Stimulated activated naive CD4-positive, alpha-beta T cell treated with Interleukin-2 at 50 U/mL for 16 hours (primary cell): ENCODE data around the gene CDHR2.

ENCODE experiments used
- DNase-seq: peaks from one replicate; lab custom pipeline; 2025; lab: John Stamatoyannopoulos, UW

The CDHR2 gene

DNA sequence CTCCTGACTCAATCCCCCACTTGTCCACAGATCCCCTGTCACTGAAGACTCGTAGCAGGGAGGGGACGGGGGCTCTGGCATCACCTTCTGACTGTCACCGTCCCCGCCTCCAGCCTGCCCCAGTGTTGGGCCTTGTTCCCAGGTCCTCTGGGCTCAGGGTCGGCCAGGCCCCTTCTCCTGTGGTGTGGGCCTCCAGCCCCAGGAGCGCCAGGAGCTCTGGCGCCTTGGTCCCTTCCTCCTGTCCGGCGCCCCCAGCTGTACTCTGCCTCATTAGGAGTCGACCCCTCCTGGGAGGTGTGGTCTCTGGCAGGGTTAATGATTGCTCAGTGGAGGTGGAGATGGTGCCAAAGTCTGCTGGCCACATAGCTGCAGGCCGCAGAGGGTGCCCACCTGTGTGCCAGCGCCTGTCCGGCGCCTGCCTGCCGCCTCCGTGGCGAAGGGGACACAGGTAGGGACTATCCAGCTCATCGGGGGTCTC lies at the start of gene CDHR2:
CDHR2 (plus strand) TSS at position 376 of the 478 bp plus-strand sequence. CDS start 16,011 bp downstream, outside the sequence.
- no peak for DNase-seq

GRCh38 chr5:176500511-176500910 lies 48.6 kb upstream of the CDHR2 start:
- DNase-seq, result no peak

DNA sequence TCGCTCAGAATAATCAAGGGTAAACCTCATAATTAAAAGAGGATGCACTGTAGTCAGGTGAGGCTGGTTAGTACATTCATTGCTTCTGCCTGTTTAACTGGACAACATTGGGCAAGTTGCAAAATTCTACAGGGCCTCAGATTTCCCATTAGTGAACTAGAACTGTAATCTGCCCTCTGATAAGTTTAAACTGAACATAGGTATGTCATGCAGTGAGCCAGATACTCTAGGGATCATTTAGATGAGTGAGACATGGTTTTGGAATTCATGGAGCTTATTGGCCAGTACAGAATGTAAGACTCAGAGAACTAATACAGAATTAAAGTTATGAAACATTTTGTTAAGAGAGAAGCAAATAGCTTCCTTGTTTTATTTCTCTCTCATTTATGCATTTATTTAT lies 47.8 kb upstream of the CDHR2 start:
- DNase-seq, result no peak

- no peak for DNase-seq
These were observed 45.6 kb upstream of the CDHR2 start for GRCh38 chr5:176503496-176503895.

DNA sequence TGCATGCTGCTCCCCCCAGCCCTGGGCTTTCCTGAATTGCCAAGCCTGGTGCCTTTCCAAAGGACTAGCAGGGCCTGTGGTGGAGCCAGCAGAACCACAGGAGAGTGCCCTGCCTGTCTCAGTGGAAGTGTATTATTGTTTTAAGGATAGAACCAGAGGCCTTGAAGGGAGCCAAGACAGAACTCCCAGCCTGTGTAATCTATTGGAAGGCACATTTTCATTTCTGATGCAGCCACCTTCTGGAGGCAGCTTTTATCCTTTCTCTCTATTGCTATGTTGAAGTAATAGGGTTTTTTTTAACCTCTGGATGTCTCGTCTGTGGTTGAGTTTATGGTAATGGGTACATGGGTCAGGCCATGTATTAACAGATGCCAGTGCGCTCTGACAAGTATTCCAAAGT lies 41.2 kb upstream of the CDHR2 start:
- no peak for DNase-seq

- DNase-seq, result no peak
These were observed 40.5 kb upstream of the CDHR2 start for GRCh38 chr5:176508603-176509002.

DNA sequence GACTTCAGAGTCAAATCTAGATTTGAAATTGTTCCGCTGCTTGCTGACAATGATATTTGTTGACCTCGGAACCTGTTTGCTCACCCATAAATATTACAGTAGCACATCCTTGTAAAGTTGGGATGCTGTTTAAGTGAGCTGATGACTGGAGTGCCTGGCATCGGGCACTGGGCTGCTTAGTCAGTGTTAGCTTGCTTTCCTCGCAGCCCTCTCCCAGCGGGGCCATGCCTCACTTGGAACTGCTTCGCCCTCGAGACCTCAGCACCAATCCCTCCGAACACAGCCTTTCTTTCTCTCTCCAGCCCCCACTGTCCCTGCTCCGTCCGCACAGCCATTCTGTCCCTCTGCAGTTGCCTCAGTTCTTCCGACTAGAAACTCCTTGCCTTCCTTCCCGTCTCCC lies 35.4 kb upstream of the CDHR2 start:
- DNase-seq, result no peak

DNA sequence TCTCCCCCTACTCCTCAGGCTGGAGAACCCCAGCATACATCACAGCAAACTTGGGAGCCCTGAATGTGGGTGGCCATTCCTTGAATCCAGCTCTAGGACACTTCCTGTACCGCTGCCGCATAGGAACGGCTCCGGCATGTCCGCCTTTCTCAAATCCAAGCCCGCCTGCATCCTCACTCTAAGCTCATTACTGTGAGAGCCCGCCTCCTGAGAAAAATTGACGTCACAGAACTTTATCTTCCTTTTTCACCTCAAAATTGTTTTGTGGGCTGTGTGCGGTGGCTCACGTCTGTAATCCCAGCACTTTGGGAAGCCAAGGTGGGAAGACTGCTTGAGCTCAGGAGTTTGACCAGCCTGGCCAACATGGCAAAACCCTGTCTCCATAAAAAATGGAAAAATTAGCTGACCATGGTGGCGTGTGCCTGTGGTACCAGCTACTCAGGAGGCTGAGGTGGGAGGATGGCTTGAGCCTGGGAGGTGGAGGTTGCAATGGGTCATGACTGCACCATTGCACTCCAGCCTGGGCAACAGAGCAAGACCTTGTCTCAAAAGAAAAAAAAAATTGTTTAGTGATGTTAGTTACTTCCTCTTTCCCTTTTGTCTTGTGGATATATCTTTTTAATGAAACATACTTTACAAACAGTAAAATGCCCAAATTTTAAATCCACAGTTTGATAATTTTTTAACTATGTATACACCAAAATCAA lies 34.7 kb upstream of the CDHR2 start:
- no peak for DNase-seq

- DNase-seq, result no peak
These were observed 33.7 kb upstream of the CDHR2 start for GRCh38 chr5:176515396-176515795.

DNA sequence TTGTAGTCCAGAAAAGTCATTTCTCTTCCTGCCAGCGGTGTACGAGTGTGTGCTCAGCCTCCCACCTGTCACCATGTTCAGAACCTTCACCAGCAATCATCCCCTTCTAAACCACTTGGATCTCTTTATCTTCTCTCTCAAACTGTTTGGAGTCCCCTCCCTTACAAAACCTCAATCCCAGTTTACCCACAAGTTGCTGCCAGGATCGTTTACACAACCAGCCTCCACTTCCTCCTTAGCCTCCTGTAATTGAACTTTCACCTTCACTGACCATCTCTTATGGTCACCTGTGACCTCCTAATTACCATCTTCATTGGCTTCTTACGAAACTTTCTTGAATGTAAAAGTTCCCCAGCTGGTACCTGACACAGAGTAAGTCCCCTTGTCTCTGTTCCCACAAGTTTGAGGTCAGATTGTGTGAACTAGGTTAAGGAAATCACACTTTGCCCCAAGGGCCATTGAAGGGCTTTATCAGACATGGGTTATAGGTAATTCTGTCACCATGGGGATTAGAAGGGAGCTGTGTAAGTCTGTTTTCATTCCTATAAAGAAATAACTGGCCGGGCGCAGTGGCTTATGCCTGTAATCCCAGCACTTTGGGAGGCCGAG lies 32.0 kb upstream of the CDHR2 start:
- DNase-seq, result no peak

- DNase-seq, result no peak
These were observed 29.1 kb upstream of the CDHR2 start for GRCh38 chr5:176519810-176520720.

DNA sequence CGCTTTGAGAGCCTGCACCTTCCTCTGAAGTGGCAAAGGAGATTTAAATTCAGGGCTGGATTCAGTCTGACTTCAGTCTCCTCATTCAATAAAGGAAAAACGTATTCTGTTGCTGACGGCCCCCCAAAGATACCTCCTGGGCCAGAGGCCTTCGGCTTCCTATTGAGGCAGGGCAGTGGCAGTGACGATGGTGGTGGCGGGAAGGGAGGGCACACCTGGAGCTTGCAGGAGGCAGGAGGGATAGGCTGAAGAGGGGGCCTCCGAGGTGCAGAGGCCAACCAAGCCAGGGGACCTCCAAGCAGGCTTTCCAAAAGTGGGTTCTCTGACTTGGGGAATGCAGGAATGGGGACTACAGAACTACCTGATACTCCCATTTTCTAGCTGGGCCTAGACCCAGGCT lies 27.9 kb upstream of the CDHR2 start:
- no peak for DNase-seq

DNA sequence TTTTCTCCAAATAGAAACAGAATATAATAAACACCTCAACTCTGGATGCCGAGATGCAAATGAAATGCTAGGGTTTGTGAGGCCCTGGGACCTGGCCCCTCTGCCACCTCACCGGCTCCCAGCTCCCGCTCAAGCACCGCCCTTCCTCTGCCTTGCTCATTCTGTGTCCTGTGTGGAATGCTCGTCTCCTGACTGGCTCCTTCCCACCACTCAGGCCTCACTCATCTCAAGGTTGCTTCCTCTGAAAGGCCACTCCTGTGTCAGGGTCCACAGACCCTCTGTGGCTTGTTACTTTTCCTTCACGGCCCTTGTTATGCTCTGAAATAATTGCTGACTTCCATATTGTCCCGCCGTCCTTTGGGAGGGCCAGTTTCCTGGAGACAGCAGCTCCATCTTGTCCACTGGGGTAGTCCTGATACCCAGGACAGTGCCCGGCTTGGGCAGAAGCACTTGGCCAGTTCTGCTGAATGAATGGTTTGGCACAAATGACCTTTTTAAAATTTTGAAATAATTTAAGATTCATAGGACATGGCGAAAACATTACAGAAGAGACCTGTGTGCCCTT lies 27.4 kb upstream of the CDHR2 start:
- DNase-seq, result no peak

- DNase-seq, result no peak
These were observed 25.0 kb upstream of the CDHR2 start for GRCh38 chr5:176524138-176524537.

DNA sequence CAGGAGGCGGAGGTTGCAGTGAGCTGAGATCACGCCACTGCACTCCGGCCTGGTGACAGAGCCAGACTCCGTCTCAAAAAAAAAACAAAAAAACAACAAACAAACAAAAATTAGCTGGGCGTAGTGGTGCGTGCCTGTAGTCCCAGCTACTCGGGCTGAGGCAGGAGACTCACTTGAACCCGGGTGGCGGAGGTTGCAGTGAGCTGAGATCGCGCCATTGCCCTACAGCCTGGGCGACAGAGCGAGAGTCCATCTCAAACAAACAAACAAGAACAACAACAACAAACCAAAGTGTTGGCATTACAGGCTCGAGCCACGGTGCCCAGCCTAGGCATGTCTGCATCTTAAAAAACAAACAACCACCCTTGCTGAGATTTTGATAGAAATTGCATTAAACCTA lies 24.2 kb upstream of the CDHR2 start:
- DNase-seq, result no peak

DNA sequence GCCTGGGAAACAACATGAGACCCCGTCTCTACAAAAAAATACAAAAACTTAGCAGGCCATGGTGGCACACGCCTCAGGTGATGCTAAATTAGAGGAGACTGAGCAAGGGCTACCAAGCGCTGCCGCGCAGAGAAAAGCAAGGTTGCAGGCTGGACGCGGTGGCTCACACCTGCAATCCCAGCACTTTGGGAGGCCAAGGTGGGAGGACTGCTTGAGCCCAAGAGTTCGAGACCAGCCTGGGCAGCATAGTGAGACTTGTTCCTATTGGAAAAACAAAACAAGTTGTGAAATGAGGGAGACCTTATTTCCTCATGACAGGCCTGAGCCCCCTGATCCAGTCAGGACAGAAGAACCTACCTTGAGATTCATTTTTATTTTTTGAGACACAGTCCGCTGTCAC lies 23.5 kb upstream of the CDHR2 start:
- DNase-seq, result no peak

GRCh38 chr5:176526462-176526861 lies 22.7 kb upstream of the CDHR2 start:
- DNase-seq, result no peak

DNA sequence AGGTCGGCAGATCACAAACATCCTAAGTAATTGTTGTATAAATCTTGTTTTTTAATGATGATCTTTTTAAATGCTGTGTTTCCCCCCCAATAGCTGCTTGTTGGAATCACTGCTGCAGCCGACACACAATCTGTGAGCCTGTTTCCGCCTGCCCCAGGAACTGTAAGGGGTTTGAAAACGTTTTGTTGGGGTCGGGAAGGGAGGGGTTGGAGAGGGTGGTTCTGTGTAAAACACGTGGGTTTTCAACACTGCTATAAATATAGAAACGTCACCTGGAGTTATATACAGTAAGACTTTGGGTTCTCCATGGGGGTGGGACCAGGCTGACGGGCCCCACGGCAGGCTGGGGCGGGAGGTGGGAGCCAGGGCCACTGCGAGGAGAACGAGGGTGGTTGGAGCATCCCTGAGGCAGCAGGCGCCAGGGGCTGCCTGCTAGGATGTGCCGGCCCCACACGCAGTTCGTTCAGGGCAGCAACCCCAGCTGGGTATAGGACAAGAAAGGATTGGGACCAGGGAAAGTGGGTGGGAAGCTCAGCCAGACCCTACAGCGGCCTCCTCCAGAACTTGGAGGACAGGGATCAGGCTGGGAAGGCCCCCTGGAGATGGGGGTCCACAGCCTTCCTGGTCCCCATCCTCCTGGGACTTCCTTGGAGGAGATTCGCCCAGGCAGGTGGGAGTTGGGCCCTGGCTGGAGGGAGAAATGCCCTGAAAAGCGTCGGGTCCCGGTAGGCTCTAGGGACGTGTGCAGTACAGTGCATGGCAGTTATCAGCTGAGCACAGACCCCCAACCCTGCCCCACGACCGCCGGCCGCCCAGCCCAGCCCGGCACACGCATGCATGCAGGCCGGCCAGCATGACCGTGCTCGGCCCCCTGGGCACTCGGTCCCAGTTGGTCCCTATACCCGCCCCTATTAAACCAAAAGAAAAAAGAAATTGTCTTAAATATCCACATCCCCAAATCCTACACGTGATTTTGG lies 21.6 kb upstream of the CDHR2 start:
- DNase-seq, result no peak

DNA sequence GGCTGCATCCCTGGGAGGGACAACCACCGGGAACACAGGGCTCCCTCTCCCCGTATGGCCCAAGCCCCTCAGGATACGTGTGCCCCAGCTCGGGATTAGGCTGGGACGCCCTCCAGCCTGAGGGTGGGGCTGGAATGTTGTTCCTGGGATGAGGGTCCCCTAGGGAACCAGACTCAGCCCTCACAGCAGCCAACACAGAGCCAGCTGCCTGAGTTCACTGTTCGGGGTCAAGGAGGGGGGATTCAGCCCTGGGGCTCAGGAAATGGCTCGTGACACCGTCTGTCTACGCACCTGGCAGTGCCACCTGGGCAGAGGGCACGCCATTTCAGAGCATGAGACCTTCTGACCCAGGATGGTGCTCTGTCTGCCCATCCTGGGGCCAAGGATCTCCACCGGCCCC lies 20.8 kb upstream of the CDHR2 start:
- DNase-seq, result no peak

GRCh38 chr5:176528761-176529115 lies 20.4 kb upstream of the CDHR2 start:
- no peak for DNase-seq

GRCh38 chr5:176529116-176529740 lies 19.9 kb upstream of the CDHR2 start:
- no peak for DNase-seq
